OCI-LY3 (cell line): ENCODE results near the gene ZMYND8.

Source experiments
- H2AFZ ChIP-seq: fragments of 200-600, 300-600 bp; shearing (Covaris generic); 2 replicates; pipeline ENCODE4 v1.6.0; 2014; ENCODE audit warnings: antibody characterized with exemption, low read depth, low read length
- H3K27ac ChIP-seq: fragments of 200-600, 300-600 bp; sonication (generic); 2 replicates; pipeline ENCODE4 v1.5.1; 2014; ENCODE audit warnings: mild to moderate bottlenecking, low read length, moderate library complexity, mixed read lengths
- H3K27me3 ChIP-seq: fragments of 200-600, 300-600 bp; sonication (generic); 2 replicates; pipeline ENCODE4 v1.6.1; 2014; ENCODE audit warnings: low read depth, low read length, mixed read lengths
- H3K36me3 ChIP-seq: fragments of 200-600, 300-600 bp; sonication (generic); replicated peaks from 2 replicates; pipeline ENCODE3; 2014; ENCODE audit warnings: low read depth, low read length, mixed read lengths
- H3K4me1 ChIP-seq: fragments of 300-600, 200-600 bp; sonication (generic); 2 replicates; pipeline ENCODE4 v1.6.1; 2014; ENCODE audit warnings: low read length, mixed read lengths
- H3K4me2 ChIP-seq: fragments of 200-600, 300-600 bp; sonication (generic); 2 replicates; pipeline ENCODE4 v1.6.1; 2014; ENCODE audit warnings: low read length, mixed read lengths
- H3K4me3 ChIP-seq: fragments of 300-600, 200-600 bp; sonication (generic); 2 replicates; pipeline ENCODE4 v1.5.1; 2014; ENCODE audit warnings: antibody characterized with exemption, mild to moderate bottlenecking, low read length, moderate library complexity
- H3K79me2 ChIP-seq: fragments of 300-600, 200-600 bp; shearing (Covaris generic); 2 replicates; pipeline ENCODE4 v1.6.1; 2014; ENCODE audit warnings: mild to moderate bottlenecking, low read length, mixed read lengths
- H3K9ac ChIP-seq: fragments of 300-600, 200-600 bp; shearing (Covaris generic); 2 replicates; pipeline ENCODE4 v1.6.0; 2014; ENCODE audit warnings: mild to moderate bottlenecking, low read length, moderate library complexity
- H3K9me3 ChIP-seq: fragments of 200-600, 300-600 bp; shearing (Covaris generic); 2 replicates; pipeline ENCODE4 v1.6.1; 2014; ENCODE audit warnings: low read length, mixed read lengths; ENCODE audit not compliant: insufficient read depth
- H4K20me1 ChIP-seq: fragments of 200-600, 300-600 bp; sonication (generic); 2 replicates; pipeline ENCODE4 v1.6.1; 2016; ENCODE audit warnings: low read length, mixed read lengths; ENCODE audit not compliant: insufficient read depth
- EZH2phosphoT487 ChIP-seq: fragments of 200-600 bp; shearing (Covaris generic); IDR thresholded peaks from 2 replicates; pipeline ENCODE4 v1.6.1; 2018; ENCODE audit warnings: antibody characterized with exemption, mixed run types, low read depth
- TF ChIP-seq, protein P1 (sequence below): fragments of 200-600, 300-600 bp; sonication (generic); IDR thresholded peaks from 2 replicates; pipeline ENCODE4 v1.5.1; 2014; ENCODE audit warnings: antibody characterized with exemption, low read length, low read depth

The ZMYND8 gene

DNA sequence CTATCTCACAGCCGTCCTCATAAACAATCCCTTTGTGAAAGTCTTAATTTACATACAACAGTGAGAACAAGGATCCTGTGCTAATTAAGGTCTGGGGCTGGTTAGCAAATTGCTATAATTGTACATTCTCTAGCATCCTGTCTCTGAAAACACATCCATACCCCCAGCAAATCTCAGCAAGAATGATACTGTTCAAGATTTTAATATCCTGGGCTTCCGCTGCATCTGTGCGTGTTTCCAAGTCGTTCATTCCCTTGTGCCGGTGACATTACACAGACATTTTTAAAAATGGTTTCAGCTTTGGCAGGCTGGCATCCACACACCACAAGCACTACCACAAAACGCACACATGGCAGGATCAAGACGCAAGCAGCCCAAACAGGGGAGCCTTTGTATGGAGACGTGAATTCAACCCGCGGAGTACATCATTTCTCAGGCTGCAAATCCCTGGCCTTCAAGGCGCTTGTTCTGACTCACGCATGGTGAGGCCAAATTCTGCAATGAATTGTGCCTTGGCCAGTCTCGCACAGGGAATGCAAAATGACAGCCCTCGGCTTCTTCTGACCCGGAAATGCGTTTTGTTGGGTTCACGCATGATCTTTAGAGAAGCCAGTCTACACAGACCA lies 20.3 kb downstream of the ZMYND8 start:
- Histone ChIP-seq H3K4me2 (no peak overlapping the region), H3K79me2 (peaks cover 44% of the 10 kb centered on the region), H3K4me1 (no peaks in the 10 kb centered on the region), H2AFZ (no peak overlapping the region), H3K9ac (no peak overlapping the region), H3K4me3 (no peak overlapping the region), H3K27ac (no peak overlapping the region), H3K27me3 (no peaks in the 10 kb centered on the region), H3K36me3 (peaks cover 5% of the 10 kb centered on the region), H4K20me1 (peaks cover 60% of the 10 kb centered on the region), H3K9me3 (no peaks in the 10 kb centered on the region)
- no peak for TF ChIP-seq EZH2phosphoT487
- TF ChIP-seq, protein P1, sequence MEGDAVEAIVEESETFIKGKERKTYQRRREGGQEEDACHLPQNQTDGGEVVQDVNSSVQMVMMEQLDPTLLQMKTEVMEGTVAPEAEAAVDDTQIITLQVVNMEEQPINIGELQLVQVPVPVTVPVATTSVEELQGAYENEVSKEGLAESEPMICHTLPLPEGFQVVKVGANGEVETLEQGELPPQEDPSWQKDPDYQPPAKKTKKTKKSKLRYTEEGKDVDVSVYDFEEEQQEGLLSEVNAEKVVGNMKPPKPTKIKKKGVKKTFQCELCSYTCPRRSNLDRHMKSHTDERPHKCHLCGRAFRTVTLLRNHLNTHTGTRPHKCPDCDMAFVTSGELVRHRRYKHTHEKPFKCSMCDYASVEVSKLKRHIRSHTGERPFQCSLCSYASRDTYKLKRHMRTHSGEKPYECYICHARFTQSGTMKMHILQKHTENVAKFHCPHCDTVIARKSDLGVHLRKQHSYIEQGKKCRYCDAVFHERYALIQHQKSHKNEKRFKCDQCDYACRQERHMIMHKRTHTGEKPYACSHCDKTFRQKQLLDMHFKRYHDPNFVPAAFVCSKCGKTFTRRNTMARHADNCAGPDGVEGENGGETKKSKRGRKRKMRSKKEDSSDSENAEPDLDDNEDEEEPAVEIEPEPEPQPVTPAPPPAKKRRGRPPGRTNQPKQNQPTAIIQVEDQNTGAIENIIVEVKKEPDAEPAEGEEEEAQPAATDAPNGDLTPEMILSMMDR = no peak

DNA sequence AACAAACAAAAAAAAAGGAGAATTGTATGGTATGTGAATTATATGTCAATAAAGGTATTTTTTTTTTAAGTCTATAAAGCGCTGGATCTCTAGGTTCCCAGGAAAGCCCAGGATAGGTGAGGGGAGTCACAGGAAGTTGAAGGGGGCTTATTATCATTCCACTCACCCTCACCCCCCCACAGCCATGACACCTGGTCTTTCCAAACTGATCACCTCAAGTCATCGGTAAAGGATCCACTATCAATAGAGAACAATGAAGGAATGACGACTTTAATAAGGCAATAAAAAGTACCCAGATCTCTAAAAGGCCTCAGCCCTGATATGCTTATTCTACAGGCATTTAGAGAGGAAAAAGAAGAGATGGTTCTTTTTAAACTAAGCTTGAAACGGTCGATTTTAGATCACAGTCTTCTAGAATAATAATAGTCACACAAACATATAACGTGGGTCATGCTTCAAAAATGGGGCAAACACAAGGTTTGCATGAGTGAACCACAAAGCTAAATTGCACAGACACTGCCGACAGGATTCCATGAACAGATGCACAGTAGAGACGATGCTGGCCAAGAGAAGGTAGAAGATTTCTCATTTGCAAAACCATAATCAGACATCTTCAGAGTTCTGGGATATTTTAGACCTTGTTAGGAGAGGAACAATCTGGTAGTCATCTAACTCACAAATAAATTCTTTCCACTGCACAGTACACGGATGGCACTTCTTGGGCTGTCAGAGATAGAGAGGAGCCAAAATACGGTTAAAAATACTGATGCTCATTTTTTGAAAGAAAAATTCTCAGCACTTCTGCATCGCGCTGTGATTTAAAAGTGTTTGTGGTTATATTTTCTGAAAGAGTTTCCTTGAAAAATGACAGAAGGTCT lies 21.0 kb downstream of the ZMYND8 start:
- H3K4me1 ChIP-seq = no peaks in the 10 kb centered on the region
- H3K9ac ChIP-seq = no peak overlapping the region
- no peak for TF ChIP-seq EZH2phosphoT487
- TF ChIP-seq, protein P1 = no peak
- no peaks in the 10 kb centered on the region for H3K27me3 ChIP-seq
- peaks cover 42% of the 10 kb centered on the region for H3K79me2 ChIP-seq
- H4K20me1 ChIP-seq = peaks cover 62% of the 10 kb centered on the region
- no peak overlapping the region for H3K4me3 ChIP-seq
- no peak overlapping the region for H2AFZ ChIP-seq
- H3K4me2 ChIP-seq = no peak overlapping the region
- no peak overlapping the region for H3K27ac ChIP-seq
- H3K9me3 ChIP-seq = no peaks in the 10 kb centered on the region
- H3K36me3 ChIP-seq = peaks cover 5% of the 10 kb centered on the region

DNA sequence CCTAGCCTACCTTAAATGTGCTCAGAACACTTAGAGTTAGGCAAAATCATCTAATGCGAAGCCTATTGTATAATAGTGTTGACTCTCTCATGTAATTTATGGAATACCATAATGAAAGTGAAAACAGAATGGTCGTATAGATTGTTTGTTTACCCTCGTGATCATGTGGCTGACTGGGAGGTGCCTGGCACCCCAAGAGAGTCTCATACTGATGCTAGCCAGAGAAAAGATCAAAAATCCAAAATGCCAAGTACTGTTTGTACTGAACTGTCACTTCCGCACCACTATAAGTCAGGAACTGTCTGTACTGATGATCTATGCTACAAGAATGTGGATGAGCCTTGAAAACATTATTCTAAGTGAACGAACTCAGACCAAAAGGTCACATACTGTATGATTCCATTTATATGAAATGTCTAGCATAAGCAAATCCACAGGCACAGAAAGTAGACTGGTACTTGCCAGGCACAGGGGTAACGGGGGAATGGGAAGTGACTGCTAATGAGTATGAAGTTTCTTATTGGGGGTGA lies 22.4 kb downstream of the ZMYND8 start:
- Histone ChIP-seq H3K4me1 (no peaks in the 10 kb centered on the region), H3K27ac (no peak overlapping the region), H3K9ac (no peak overlapping the region), H4K20me1 (peaks cover 68% of the 10 kb centered on the region), H3K4me2 (no peak overlapping the region), H3K27me3 (no peaks in the 10 kb centered on the region), H3K79me2 (peaks cover 41% of the 10 kb centered on the region), H3K4me3 (no peak overlapping the region), H3K36me3 (peaks cover 5% of the 10 kb centered on the region), H2AFZ (no peak overlapping the region), H3K9me3 (no peaks in the 10 kb centered on the region)
- TF ChIP-seq EZH2phosphoT487 = no peak
- TF ChIP-seq, protein P1 = no peak
